SK-N-SH (cell line): ENCODE data around the gene SEC61A1.

Experiments
- CHD2 ChIP-seq: fragments of 150-350 bp; IDR thresholded peaks from 2 replicates; pipeline ENCODE4 v1.6.1; 2018; ENCODE audit warnings: low read length; ENCODE audit not compliant: partially characterized antibody
- CTCF ChIP-seq: fragments of 200-600 bp; sonication (generic); IDR thresholded peaks from 2 replicates; pipeline ENCODE4 v1.6.1; 2017; ENCODE audit warnings: antibody characterized with exemption, mild to moderate bottlenecking, moderate library complexity
- EP300 ChIP-seq, 2 experiments: IDR thresholded peaks; 2 replicates each; pipeline versions ENCODE4 v1.4.0 to v1.6.1; 2012; ENCODE audit warnings: borderline replicate concordance in 1 of 2, low read depth in 1 of 2, low read length in 1 of 2
- FOXJ3 ChIP-seq: sonication (generic); formaldehyde crosslinking; IDR thresholded peaks from 2 replicates; pipeline ENCODE4 v1.5.1; 2020; ENCODE audit warnings: mild to moderate bottlenecking, missing genetic modification reagents
- MAX ChIP-seq: IDR thresholded peaks from 2 replicates; pipeline ENCODE4 v1.4.0; 2012; ENCODE audit warnings: low read depth
- POLR2AphosphoS5 ChIP-seq: IDR thresholded peaks from 2 replicates; pipeline ENCODE4 v1.6.1; 2012; ENCODE audit warnings: low read depth, low read length
- RCOR1 ChIP-seq: fragments of 150-350 bp; IDR thresholded peaks from 2 replicates; pipeline ENCODE4 v1.6.1; 2017; ENCODE audit warnings: antibody characterized with exemption, low read length
- RFX5 ChIP-seq: IDR thresholded peaks from 2 replicates; pipeline ENCODE4 v1.6.1; 2012; ENCODE audit warnings: mild to moderate bottlenecking, improper control_type of control experiment, low read length
- SMC3 ChIP-seq: IDR thresholded peaks from 2 replicates; pipeline ENCODE4 v1.6.1; 2012; ENCODE audit warnings: low read depth, low read length, improper control_type of control experiment

- TF ChIP-seq CTCF, result no peak
- TF ChIP-seq POLR2AphosphoS5, result no peak
- TF ChIP-seq SMC3, result no peak
- no peak for TF ChIP-seq EP300 (IDR thresholded peaks at IDR 0.05; ENCODE audit: borderline replicate concordance in 1 of 2, low read depth in 1 of 2, low read length in 1 of 2)
- no peak for TF ChIP-seq MAX
- no peak for TF ChIP-seq RCOR1
- no peak for TF ChIP-seq FOXJ3 (CRISPR knock-in tag)
- TF ChIP-seq CHD2, result no peak
- TF ChIP-seq RFX5, result no peak
Observed at GRCh38 chr3:128078875-128079274, 26.6 kb downstream of the SEC61A1 start.
